ENCODE data around the gene MLN.

GRCh38 chr6:33798343-33798848 lies 5.4 kb downstream of the MLN start:
- TF ChIP-seq POLR2AphosphoS5 (IDR thresholded peaks at IDR 0.05; ENCODE audit: insufficient read depth, low read depth, low read length): no peak
- TF ChIP-seq CTCF (IDR thresholded peaks at IDR 0.05; ENCODE audit: extremely low read depth in 1 of 2, insufficient read depth in 1 of 2, low read depth in 1 of 2, low read length in 2 of 2): no peak
- TF ChIP-seq MAX (IDR thresholded peaks at IDR 0.05; ENCODE audit: insufficient read depth, insufficient read length): no peak
- TF ChIP-seq POLR2A (IDR thresholded peaks at IDR 0.05; ENCODE audit: low read depth, low read length): no peak
- no peak for TF ChIP-seq EZH2 (IDR thresholded peaks at IDR 0.05; ENCODE audit: borderline replicate concordance, low read depth, low read length, severe bottlenecking)
- TF ChIP-seq MYC (IDR thresholded peaks at IDR 0.05; ENCODE audit: low read depth, low read length): no peak
- TF ChIP-seq FOS (IDR thresholded peaks at IDR 0.05; ENCODE audit: borderline replicate concordance, insufficient read depth, low read length): no peak
- TF ChIP-seq JUN (IDR thresholded peaks at IDR 0.05; ENCODE audit: borderline replicate concordance, insufficient read depth, insufficient read length, low read depth): no peak
